ENCODE measurements around the gene ACYP2.

Gene ACYP2

DNA sequence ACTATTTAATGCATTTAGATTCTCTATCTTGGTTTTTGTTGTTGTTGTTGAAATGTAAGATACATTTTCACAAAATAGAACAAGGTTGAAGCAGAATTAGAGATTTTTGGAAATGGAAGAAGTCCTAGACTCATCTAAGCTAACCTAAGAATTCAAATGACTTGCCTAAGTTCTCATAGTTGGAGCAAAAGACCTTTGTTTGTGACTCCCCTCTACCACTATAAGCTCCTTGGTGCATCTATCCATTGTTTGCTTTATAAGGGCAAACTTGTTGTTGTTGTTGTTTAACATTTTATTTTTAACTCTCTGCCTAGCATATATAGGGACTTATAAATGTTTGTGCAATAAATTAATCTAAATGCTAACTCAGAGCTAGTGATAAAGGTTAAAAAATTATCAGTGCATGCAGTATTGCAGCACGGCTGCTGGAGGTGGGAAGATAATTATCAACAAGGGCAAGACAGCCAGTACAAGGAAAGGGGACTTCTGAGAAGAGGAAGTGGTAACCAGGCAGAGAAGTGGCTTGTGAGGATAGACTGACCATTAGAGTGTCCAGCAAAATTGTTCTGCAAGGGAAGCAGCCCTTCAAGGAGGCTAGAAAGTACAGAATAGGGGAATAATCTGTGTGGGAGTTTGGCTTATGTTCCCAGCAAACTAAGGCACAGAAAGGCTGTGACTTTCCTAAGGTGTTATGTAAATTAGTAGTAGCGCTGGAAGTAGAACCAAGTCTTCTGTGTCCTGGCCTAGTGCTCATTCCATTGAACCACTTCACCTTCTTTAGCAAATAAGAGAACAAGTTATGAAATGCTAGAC is 38.1 kb upstream of the ACYP2 start:
- H3K4me3 ChIP-seq (ENCODE audit: low read depth, low read length), result no peak overlapping the region
- TF ChIP-seq, protein P1, sequence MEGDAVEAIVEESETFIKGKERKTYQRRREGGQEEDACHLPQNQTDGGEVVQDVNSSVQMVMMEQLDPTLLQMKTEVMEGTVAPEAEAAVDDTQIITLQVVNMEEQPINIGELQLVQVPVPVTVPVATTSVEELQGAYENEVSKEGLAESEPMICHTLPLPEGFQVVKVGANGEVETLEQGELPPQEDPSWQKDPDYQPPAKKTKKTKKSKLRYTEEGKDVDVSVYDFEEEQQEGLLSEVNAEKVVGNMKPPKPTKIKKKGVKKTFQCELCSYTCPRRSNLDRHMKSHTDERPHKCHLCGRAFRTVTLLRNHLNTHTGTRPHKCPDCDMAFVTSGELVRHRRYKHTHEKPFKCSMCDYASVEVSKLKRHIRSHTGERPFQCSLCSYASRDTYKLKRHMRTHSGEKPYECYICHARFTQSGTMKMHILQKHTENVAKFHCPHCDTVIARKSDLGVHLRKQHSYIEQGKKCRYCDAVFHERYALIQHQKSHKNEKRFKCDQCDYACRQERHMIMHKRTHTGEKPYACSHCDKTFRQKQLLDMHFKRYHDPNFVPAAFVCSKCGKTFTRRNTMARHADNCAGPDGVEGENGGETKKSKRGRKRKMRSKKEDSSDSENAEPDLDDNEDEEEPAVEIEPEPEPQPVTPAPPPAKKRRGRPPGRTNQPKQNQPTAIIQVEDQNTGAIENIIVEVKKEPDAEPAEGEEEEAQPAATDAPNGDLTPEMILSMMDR (conservative IDR thresholded peaks at IDR 0.05; ENCODE audit: low read depth, low read length), result no peak
- DNase-seq (ENCODE audit: low read depth), result no peak

DNA sequence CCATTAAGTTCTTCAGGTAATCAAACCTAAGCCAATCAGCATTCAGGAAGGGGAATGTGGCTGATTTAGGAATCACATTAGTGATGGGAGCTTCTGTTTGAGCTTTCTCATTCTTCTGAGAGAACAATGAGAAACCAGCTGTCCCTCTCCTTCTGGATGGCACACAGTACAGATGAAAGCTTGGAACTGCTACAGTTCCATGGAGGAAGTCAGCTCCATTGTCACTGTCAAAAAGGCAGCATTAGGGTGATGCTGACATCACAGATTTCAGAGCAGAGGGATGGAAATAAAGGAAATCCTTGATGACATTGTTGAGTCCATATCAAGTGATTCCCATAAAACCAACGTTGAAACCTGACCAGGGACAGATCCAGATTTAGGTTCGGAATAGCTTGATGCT is 36.1 kb upstream of the ACYP2 start:
- no peak overlapping the region for H3K4me3 ChIP-seq (ENCODE audit: low read depth, low read length)

DNA sequence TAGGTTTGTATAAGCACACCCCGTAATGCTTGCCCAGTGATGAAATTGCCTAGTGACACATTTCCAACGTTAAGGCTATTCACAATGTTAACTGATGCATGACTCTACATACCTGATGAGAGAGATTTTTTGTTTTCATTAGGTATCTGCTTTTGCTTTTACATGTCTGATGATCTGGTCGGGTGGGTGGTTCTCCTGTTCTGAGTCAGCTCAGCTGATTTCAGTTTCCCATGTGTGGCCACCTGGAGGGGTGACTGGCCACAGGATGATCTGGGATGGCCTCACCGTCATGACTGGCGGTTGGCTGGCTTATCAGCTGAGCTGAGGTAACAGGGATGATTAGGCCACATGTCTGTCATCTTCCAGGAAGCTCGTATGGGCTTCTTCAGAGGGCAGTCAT is 33.8 kb upstream of the ACYP2 start:
- DNase-seq (ENCODE audit: low read depth), result peak; percentile 57
- TF ChIP-seq, protein P1 (conservative IDR thresholded peaks at IDR 0.05; ENCODE audit: low read depth, low read length), result peak; percentile 4

More for the DNA sequence above, 36.1 kb upstream of the ACYP2 start:
- DNase-seq (ENCODE audit: low read depth), result no peak
- TF ChIP-seq, protein P1 (conservative IDR thresholded peaks at IDR 0.05; ENCODE audit: low read depth, low read length), result no peak

DNA sequence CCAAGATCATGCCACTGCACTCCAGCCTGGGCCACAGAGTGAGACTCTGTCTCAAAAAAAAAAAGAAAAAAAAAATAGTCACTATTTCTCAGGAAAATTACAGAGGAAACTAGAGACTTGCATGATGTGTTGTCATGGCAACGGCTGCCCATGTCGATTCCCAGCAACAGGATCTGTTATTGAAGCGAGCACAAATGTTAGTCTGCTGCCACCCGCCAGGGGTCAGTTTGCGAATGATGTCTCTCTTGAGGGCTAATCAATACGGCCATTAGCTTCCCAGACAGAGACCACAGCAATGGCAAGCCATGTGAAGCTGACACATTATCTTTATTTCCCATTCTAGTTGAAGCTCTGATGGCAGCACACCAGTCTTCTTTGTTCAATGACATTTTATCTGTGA is 32.4 kb upstream of the ACYP2 start:
- no peak overlapping the region for H3K4me3 ChIP-seq (ENCODE audit: low read depth, low read length)
- TF ChIP-seq, protein P1 (conservative IDR thresholded peaks at IDR 0.05; ENCODE audit: low read depth, low read length), result no peak
- DNase-seq (ENCODE audit: low read depth), result no peak

More for the DNA sequence above, 33.8 kb upstream of the ACYP2 start:
- H3K4me3 ChIP-seq (ENCODE audit: low read depth, low read length), result no peak overlapping the region

DNA sequence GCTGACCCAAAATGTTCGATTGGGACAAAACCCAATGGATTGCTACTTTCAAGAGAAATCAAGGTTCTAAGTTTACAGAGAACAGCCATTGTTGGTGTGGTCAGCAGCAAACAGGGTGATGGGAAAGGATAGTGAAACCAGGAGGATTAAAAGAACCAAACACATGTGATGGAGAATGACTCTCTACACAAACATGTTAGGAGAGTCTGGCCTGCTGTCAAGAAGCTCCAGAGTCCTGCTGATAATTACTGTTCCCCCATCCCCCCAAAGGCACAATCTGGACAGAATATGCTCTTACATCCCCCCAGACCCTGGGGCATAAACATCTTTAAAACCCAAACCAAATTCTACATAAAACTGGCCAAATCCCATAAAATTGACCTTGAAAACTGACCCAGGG is 32.0 kb upstream of the ACYP2 start:
- H3K4me3 ChIP-seq (ENCODE audit: low read depth, low read length), result no peak overlapping the region
- peak; percentile 48 for DNase-seq (ENCODE audit: low read depth)
- TF ChIP-seq, protein P1 (conservative IDR thresholded peaks at IDR 0.05; ENCODE audit: low read depth, low read length), result no peak

DNA sequence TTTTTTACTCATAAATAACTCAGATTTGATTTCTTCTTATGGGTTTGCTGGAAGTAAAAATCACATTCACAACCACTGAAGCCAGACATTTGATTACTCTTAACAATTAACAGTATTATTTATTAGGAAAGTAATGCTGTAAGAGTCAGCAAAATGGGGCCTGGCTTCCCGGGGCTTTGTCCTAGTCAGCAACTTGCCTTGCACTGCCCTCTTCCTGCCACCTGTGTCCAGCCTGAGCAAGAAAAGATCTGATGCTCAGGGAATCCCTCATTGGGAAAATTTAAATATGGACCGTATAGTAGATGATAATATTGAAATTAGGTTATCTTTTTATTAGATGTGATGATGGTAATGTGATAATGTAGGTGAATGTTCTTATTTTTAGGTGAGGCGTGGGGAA is 30.8 kb upstream of the ACYP2 start:
- no peak overlapping the region for H3K4me3 ChIP-seq (ENCODE audit: low read depth, low read length)
- DNase-seq (ENCODE audit: low read depth), result peak; percentile 52
- TF ChIP-seq, protein P1 (conservative IDR thresholded peaks at IDR 0.05; ENCODE audit: low read depth, low read length), result peak; percentile 62

DNA sequence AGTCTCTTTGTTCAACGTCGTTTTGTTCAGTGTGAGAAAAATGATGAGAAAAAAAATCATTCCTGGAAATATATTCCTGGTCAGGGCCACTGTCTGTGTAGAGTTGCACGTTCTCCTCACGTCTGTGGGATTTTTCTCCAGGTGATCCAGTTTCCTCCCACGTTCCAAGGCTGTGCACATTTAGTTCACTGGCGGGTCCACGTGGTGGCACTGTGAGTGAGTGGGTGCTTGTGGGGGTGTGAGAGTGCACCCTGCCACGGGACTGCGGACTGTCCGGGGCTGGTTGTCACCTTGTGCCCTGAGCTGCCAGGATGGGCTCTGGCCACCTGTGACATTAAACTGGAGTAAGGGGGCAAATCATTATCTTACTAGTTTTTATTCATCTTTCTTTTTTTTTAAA is 30.3 kb upstream of the ACYP2 start:
- H3K4me3 ChIP-seq (ENCODE audit: low read depth, low read length), result no peak overlapping the region
- TF ChIP-seq, protein P1 (conservative IDR thresholded peaks at IDR 0.05; ENCODE audit: low read depth, low read length), result no peak
- DNase-seq (ENCODE audit: low read depth), result no peak

Measured in choroid plexus epithelial cell (primary cell).